ENCODE data around the gene SNTA1.
"Not testable (repeated sequence)": the region's sequence is repeated elsewhere in the genome, so short reads cannot be mapped to it uniquely, and the experiment has no call there.

SNTA1 gene

GRCh38 chr20:33443006-33443511 lies 504 bp downstream of the SNTA1 start:
- Histone ChIP-seq H3K9me3 (no peaks in the 10 kb centered on the region), H3K36me3 (no peaks in the 10 kb centered on the region), H3K4me1 (peaks cover 0 to 49% (median 31%) of the 10 kb centered on the region in 4 donors), H3K4me3 (peak overlapping the region; percentile 71 to 77), H3K27me3 (no peaks in the 10 kb centered on the region), H3K27ac (peak overlapping the region; percentile 88 to 93)
- TF ChIP-seq, protein P1, sequence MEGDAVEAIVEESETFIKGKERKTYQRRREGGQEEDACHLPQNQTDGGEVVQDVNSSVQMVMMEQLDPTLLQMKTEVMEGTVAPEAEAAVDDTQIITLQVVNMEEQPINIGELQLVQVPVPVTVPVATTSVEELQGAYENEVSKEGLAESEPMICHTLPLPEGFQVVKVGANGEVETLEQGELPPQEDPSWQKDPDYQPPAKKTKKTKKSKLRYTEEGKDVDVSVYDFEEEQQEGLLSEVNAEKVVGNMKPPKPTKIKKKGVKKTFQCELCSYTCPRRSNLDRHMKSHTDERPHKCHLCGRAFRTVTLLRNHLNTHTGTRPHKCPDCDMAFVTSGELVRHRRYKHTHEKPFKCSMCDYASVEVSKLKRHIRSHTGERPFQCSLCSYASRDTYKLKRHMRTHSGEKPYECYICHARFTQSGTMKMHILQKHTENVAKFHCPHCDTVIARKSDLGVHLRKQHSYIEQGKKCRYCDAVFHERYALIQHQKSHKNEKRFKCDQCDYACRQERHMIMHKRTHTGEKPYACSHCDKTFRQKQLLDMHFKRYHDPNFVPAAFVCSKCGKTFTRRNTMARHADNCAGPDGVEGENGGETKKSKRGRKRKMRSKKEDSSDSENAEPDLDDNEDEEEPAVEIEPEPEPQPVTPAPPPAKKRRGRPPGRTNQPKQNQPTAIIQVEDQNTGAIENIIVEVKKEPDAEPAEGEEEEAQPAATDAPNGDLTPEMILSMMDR (IDR thresholded peaks at IDR 0.05), result no peak
- intact Hi-C loops (cut with DNase I; ENCODE audit: low total_unique reads), result no loop called here
- DNase-seq, result peak; percentile 37 to 74

GRCh38 chr20:33442136-33443005 lies 1.2 kb downstream of the SNTA1 start:
- H3K27ac ChIP-seq, result peak overlapping the region; percentile 88 to 93
- H3K4me1 ChIP-seq, result peaks cover 0 to 56% (median 38%) of the 10 kb centered on the region in 4 donors
- H3K36me3 ChIP-seq, result no peaks in the 10 kb centered on the region
- no peak for DNase-seq
- TF ChIP-seq, protein P1 (IDR thresholded peaks at IDR 0.05), result no peak
- H3K4me3 ChIP-seq, result peak overlapping the region; percentile 71 to 77
- intact Hi-C loops (cut with DNase I; ENCODE audit: low total_unique reads), result no loop called here
- no peaks in the 10 kb centered on the region for H3K9me3 ChIP-seq
- H3K27me3 ChIP-seq, result no peaks in the 10 kb centered on the region

DNA sequence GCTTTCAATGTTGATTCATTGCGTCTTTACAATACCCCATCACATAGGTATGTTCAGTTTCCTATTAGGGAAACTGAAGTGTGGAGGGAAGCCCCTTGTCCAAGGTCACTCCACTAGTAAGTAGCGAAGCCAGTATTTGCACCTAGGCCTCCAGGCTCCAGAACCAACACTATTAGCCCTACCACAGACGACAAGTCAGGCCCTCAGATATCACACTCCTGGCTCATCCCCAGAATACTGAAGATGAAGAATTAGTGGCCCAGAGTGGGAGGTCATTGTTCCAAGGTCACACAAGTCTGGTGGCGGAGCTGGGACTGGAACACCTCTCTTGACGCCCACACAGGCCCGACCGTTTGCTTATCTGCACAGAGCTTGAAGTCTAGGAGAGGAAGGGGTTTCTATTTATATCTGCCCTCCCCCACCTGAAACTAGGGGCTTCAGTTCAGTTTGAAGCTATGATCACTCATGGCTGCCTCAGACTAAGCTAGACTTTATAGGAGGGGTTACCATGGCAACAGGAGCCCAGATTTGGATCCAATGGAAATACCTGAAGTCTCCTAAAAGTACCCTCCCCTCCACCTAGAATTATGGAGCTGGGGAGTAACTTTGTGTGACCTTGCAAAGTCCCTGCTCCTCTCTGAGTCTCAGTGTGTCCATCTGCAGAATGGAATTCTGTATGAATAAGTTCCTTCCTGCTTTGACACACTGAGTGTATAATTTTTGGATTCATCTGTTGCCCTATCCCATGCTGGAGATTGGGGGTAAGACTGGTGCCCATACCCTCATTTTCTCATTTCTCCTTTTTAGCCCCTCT lies 2.2 kb downstream of the SNTA1 start:
- DNase-seq, result no peak
- no peaks in the 10 kb centered on the region for H3K27me3 ChIP-seq
- no peaks in the 10 kb centered on the region for H3K36me3 ChIP-seq
- peak overlapping the region; percentile 88 to 93 for H3K27ac ChIP-seq
- TF ChIP-seq, protein P1 (IDR thresholded peaks at IDR 0.05), result no peak
- H3K4me1 ChIP-seq, result peaks cover 0 to 66% (median 40%) of the 10 kb centered on the region in 4 donors
- no peaks in the 10 kb centered on the region for H3K9me3 ChIP-seq
- intact Hi-C loops (cut with DNase I; ENCODE audit: low total_unique reads), result no loop called here
- H3K4me3 ChIP-seq, result peak overlapping the region in 1 of 2 donors; percentile 77

DNA sequence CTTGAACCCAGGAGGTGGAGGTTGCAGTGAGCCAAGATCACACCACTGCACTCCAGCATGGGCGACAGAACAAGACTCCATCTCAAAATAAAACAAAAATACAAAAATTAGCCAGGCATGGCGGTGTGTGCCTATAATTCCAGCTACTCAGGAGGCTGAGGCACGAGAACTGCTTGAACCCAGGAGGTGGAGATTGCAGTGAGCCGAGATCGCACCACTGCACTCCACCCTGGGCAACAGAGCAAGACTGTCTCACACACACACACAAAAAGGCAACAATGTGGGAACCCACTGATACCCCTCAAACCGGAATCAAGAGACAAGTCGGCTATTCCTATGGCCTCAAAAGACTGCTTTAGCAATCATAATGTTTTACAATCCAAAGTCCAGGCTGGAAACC lies 3.0 kb downstream of the SNTA1 start:
- H3K36me3 ChIP-seq; H3K27me3 ChIP-seq; H3K9me3 ChIP-seq; intact Hi-C loops (cut with DNase I; ENCODE audit: low total_unique reads); DNase-seq; H3K4me3 ChIP-seq: not testable (repeated sequence)
- Histone ChIP-seq H3K4me1 (peaks cover 0 to 68% (median 40%) of the 10 kb centered on the region in 4 donors), H3K27ac (peak overlapping the region; percentile 88 to 93)

DNA sequence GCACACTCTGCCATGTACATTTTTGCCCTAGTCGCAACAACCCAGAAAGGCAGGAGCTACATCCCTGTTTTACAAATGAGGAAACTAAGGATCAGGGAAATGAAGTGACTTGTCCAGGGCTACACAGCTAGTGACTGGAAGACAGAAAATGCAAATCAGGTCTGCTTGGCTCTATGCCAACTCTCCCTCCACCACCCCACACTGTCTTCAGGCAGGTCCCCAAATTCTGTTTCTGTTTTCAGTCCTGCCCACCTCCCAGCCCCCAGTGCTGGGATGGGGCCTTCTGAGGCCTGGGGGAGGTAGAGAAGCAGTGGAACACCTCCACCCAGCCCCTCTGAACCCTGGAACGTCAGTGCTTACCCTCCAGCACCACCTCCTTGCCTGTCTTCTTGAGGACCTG lies 5.1 kb downstream of the SNTA1 start:
- intact Hi-C loops (cut with DNase I; ENCODE audit: low total_unique reads), result no loop called here
- Histone ChIP-seq H3K27ac (peak overlapping the region; percentile 85 to 93), H3K27me3 (no peaks in the 10 kb centered on the region), H3K9me3 (no peaks in the 10 kb centered on the region), H3K36me3 (peaks cover 0 to 10% (median 9%) of the 10 kb centered on the region in 3 donors), H3K4me3 (no peak overlapping the region), H3K4me1 (peaks cover 0 to 76% (median 46%) of the 10 kb centered on the region in 4 donors)
- TF ChIP-seq, protein P1 (IDR thresholded peaks at IDR 0.05), result no peak
- DNase-seq, result no peak

Data from tibial artery (tissue), 4 donors.